B cell (primary cell): Measurements from ENCODE around the gene TMEM18.

ENCODE experiments used
- CTCF ChIP-seq: fragments of 200-600 bp; IDR thresholded peaks from one replicate; pipeline ENCODE4 v1.8.0; 2022; ENCODE audit warnings: antibody characterized with exemption, mild to moderate bottlenecking
- EZH2 ChIP-seq: IDR thresholded peaks from 2 replicates; pipeline ENCODE4 v1.6.1; 2012; ENCODE audit warnings: borderline replicate concordance, low read depth, mild to moderate bottlenecking, moderate library complexity, low read length; ENCODE audit not compliant: insufficient read depth, poor library complexity, severe bottlenecking

GRCh38 chr2:635687-636621, 41.3 kb downstream of the TMEM18 start:
- TF ChIP-seq CTCF (no peak), EZH2 (no peak)
